ENCODE data around the gene SMIM35.

The SMIM35 gene

GRCh38 chr11:118108513-118108912, 21.8 kb upstream of the SMIM35 start:
- no peak for DNase-seq

GRCh38 chr11:118106789-118107335, 20.1 kb upstream of the SMIM35 start:
- no peak for DNase-seq

GRCh38 chr11:118105657-118106305, 19.0 kb upstream of the SMIM35 start:
- DNase-seq, result no peak

GRCh38 chr11:118104491-118104890, 17.7 kb upstream of the SMIM35 start:
- DNase-seq, result no peak

GRCh38 chr11:118102721-118103261, 16.0 kb upstream of the SMIM35 start:
- no peak for DNase-seq

- DNase-seq, result no peak
These were observed 14.0 kb upstream of the SMIM35 start for GRCh38 chr11:118100691-118101232.

GRCh38 chr11:118099838-118100556, 13.2 kb upstream of the SMIM35 start:
- no peak for DNase-seq

- no peak for DNase-seq
These were observed 12.5 kb upstream of the SMIM35 start for GRCh38 chr11:118098996-118099837.

GRCh38 chr11:118095967-118096367, 9.2 kb upstream of the SMIM35 start:
- no peak for DNase-seq

GRCh38 chr11:118095493-118095892, 8.7 kb upstream of the SMIM35 start:
- DNase-seq, result no peak

- DNase-seq, result no peak
These were observed 6.3 kb upstream of the SMIM35 start for GRCh38 chr11:118092907-118093571.

GRCh38 chr11:118091690-118092089, 4.9 kb upstream of the SMIM35 start:
- no peak for DNase-seq

- no peak for DNase-seq
These were observed 3.9 kb upstream of the SMIM35 start for GRCh38 chr11:118090545-118091162.

GRCh38 chr11:118088531-118088930, 1.8 kb upstream of the SMIM35 start:
- peak; percentile 46 for DNase-seq

GRCh38 chr11:118087931-118088330, 1.2 kb upstream of the SMIM35 start:
- DNase-seq, result no peak

GRCh38 chr11:118084656-118085055, 2.1 kb downstream of the SMIM35 start:
- no peak for DNase-seq

GRCh38 chr11:118084247-118084646, 2.5 kb downstream of the SMIM35 start:
- no peak for DNase-seq

- no peak for DNase-seq
These were observed 3.7 kb downstream of the SMIM35 start for GRCh38 chr11:118082880-118083552.

- DNase-seq, result peak; percentile 35
These were observed 5.4 kb downstream of the SMIM35 start for GRCh38 chr11:118081241-118081958.

- no peak for DNase-seq
These were observed 6.5 kb downstream of the SMIM35 start for GRCh38 chr11:118080296-118080695.
